HG03439 (cell line): ENCODE results near the gene DMXL2.
"Not testable (repeated sequence)": the region's sequence is repeated elsewhere in the genome, so short reads cannot be mapped to it uniquely, and the experiment has no call there.

Source experiments
- ATAC-seq: cut with Tn5 transposase; IDR thresholded peaks from one replicate; pipeline ENCODE4 v1.9.1; 2021; ENCODE audit warnings: mild to moderate bottlenecking, moderate library complexity; ENCODE audit not compliant: unreplicated experiment

Gene DMXL2

GRCh38 chr15:51425517-51426040 lies 197.0 kb downstream of the DMXL2 start:
- no peak for ATAC-seq

- ATAC-seq: no peak
These were observed 197.8 kb downstream of the DMXL2 start for GRCh38 chr15:51424780-51425179.

GRCh38 chr15:51423040-51423439 lies 199.5 kb downstream of the DMXL2 start:
- ATAC-seq: not testable (repeated sequence)

GRCh38 chr15:51416129-51416528 lies 206.4 kb downstream of the DMXL2 start:
- no peak for ATAC-seq

- no peak for ATAC-seq
These were observed 208.2 kb downstream of the DMXL2 start for GRCh38 chr15:51414256-51414860.

GRCh38 chr15:51405693-51406523 lies 216.7 kb downstream of the DMXL2 start:
- no peak for ATAC-seq

- no peak for ATAC-seq
These were observed 218.4 kb downstream of the DMXL2 start for GRCh38 chr15:51403946-51404695.

- ATAC-seq: no peak
These were observed 219.3 kb downstream of the DMXL2 start for GRCh38 chr15:51403072-51403878.

- ATAC-seq: no peak
These were observed 220.6 kb downstream of the DMXL2 start for GRCh38 chr15:51401872-51402517.

GRCh38 chr15:51401051-51401780 lies 221.4 kb downstream of the DMXL2 start:
- no peak for ATAC-seq

- ATAC-seq: no peak
These were observed 223.9 kb downstream of the DMXL2 start for GRCh38 chr15:51398626-51399025.
